ENCODE data around the gene GRID2IP. TPM values are rescaled to one million over a fixed set of nuclear protein-coding genes. Genes with fewer than 3 reads are reported as not detected.

Gene GRID2IP
- total and polyA plus RNA-seq, 2 of the 8 experiments (the other 6 are each of a cell fraction or from before 2014, with no cell fraction given) = 0.80 to 1.3 TPM

GRCh38 chr7:6558837-6559236 is 7.6 kb upstream of the GRID2IP start:
- H3K4me2 ChIP-seq (ENCODE audit: insufficient read depth in 1 of 2, low read depth in 2 of 2, low read length in 2 of 2) = no peak overlapping the region
- no peaks in the 10 kb centered on the region for H3K79me1 ChIP-seq (ENCODE audit: low read depth, low read length)
- no peak overlapping the region for H2BK5ac ChIP-seq (ENCODE audit: low read depth, low read length)
- no peak overlapping the region for H4K91ac ChIP-seq (replicated peaks; ENCODE audit: insufficient read length, low read length)
- no peak overlapping the region for H4K8ac ChIP-seq (ENCODE audit: extremely low read depth, insufficient read depth, low read length)
- H4K20me1 ChIP-seq (replicated peaks in 1 of 2; ENCODE audit: control insufficient read depth in 1 of 2, insufficient read depth in 2 of 2, low read length in 2 of 2) = no peaks in the 10 kb centered on the region
- FAIRE-seq (no peak), DNase-seq (ENCODE audit: low read depth in 1 of 2, low spot score in 2 of 2) (no peak)
- POLR2A ChIA-PET (ENCODE audit: partially characterized antibody) = interaction anchor here (0.7 to 1.0 kb wide), 3 partner anchors 13 to 49 kb away, joined by 3 read pairs; no protein-coding TSS in a partner anchor
- TF ChIP-seq RAD21 (IDR thresholded peaks at IDR 0.05 in 1 of 2, conservative IDR thresholded peaks at IDR 0.05 in 1 of 2; ENCODE audit: low read depth in 2 of 2, low read length in 2 of 2) (peak; percentile 39 to 63; a peak in 3 of 4 replicates), CTCF (IDR thresholded peaks at IDR 0.05; ENCODE audit: control extremely low read depth in 1 of 3, insufficient read depth in 1 of 3, low read depth in 1 of 3, low read length in 3 of 3) (peak; percentile 24 to 58 (median 56)), E2F6 (IDR thresholded peaks at IDR 0.05) (no peak), HDAC6 (IDR thresholded peaks at IDR 0.05; ENCODE audit: low read depth, low read length) (no peak), ATF3 (IDR thresholded peaks at IDR 0.05; ENCODE audit: insufficient read depth, low read depth, low read length) (no peak)
- WGBS, 2 experiments (ENCODE audit: extremely low coverage in 1 of 2, insufficient coverage in 1 of 2, insufficient read length in 1 of 2, insufficient replicate concordance in 2 of 2, low coverage in 1 of 2, low lambda C conversion rate in 2 of 2, missing lambda C conversion rate in 1 of 2) = 71% methylated on average over 5 of the region's 6 CpGs; no CpG with 5 or more reads in 1 of the 2 experiments
- H3K9ac ChIP-seq (replicated peaks in 1 of 4; ENCODE audit: extremely low read depth in 1 of 4, low read depth in 3 of 4, low read length in 3 of 4) = no peak overlapping the region
- H2BK12ac ChIP-seq (ENCODE audit: low read depth, low read length) = no peak overlapping the region
- H2BK15ac ChIP-seq (ENCODE audit: low read length) = no peak overlapping the region
- no peaks in the 10 kb centered on the region; the same call in 1 of the 2 replicates for H3K23me2 ChIP-seq (ENCODE audit: low read depth, low read length)
- H3K23ac ChIP-seq (ENCODE audit: insufficient read length) = no peak overlapping the region
- H2BK20ac ChIP-seq (ENCODE audit: low read length) = no peak overlapping the region
- H3K27me3 ChIP-seq (replicated peaks in 1 of 4; ENCODE audit: control insufficient read depth in 3 of 4, extremely low read depth in 1 of 4, insufficient read depth in 3 of 4, low read length in 3 of 4) = no peaks in the 10 kb centered on the region
- H3K36me3 ChIP-seq (ENCODE audit: control insufficient read depth in 2 of 4, insufficient read depth in 4 of 4, low read length in 3 of 4) = no peaks in the 10 kb centered on the region
- no peak overlapping the region for H4K5ac ChIP-seq (ENCODE audit: insufficient read length, low read depth, low read length)
- H2AK5ac ChIP-seq (ENCODE audit: low read depth, low read length) = no peak overlapping the region
- no peak overlapping the region for H3K56ac ChIP-seq (replicated peaks; ENCODE audit: insufficient read length, low read depth, low read length)
- no peak overlapping the region for H3K18ac ChIP-seq (ENCODE audit: extremely low read depth, low read length)
- no peak overlapping the region for H3K4me3 ChIP-seq (ENCODE audit: extremely low read depth in 1 of 4, insufficient read depth in 2 of 4, low read depth in 3 of 4, low read length in 4 of 4)
- H3K4me1 ChIP-seq (replicated peaks in 1 of 4; ENCODE audit: control insufficient read depth in 3 of 4, insufficient read depth in 4 of 4, low read length in 3 of 4) = peaks cover 0 to 3% (median 1%) of the 10 kb centered on the region in 4 experiments; a peak in 3 of 7 replicates
- H3K4ac ChIP-seq (replicated peaks; ENCODE audit: insufficient read length, low read depth, low read length) = no peak overlapping the region
- H2BK120ac ChIP-seq (replicated peaks; ENCODE audit: low read depth, low read length) = no peak overlapping the region
- no peak overlapping the region for H3K14ac ChIP-seq (ENCODE audit: insufficient read length)
- no peak overlapping the region for H2AFZ ChIP-seq (ENCODE audit: low read length)
- H3K9me3 ChIP-seq (ENCODE audit: insufficient read depth in 2 of 2, low read depth in 1 of 2, low read length in 1 of 2) = no peaks in the 10 kb centered on the region
- no peaks in the 10 kb centered on the region for H3K79me2 ChIP-seq (ENCODE audit: control insufficient read depth in 1 of 2, insufficient read depth in 2 of 2, low read length in 2 of 2)
- CTCF ChIA-PET (ENCODE audit: partially characterized antibody) = interaction anchor here (0.9 to 5.1 kb wide), 14 partner anchors 9 to 52 kb away, joined by 3 to 54 read pairs (median 4); partner anchors contain the start of gene INTS15
- no peak overlapping the region for H3K27ac ChIP-seq (ENCODE audit: low read depth, low read length)
